Left lung (tissue), 10 donors: ENCODE data around the gene CIB2. TPM values are rescaled to one million over a fixed set of nuclear protein-coding genes. Genes with fewer than 3 reads are reported as not detected.

Source experiments
- ATAC-seq: fragments of 200-7000 bp; cut with Tn5 transposase; one replicate; pipeline ENCODE4 v1.9.1; 2020; ENCODE audit warnings: moderate library complexity
- DNase-seq, 4 donors: peaks; one replicate each; pipeline ENCODE4 v3.0.0-alpha.2; 2013 to 2020
- H3K27ac ChIP-seq, 2 donors: fragments of 200-600 bp; sonication (generic) in 1 of 2; one replicate each; pipeline versions ENCODE4 v1.5.0 to v1.8.0; 2020 to 2021
- H3K27me3 ChIP-seq, 2 donors: fragments of 200-600 bp; sonication (generic) in 1 of 2; one replicate each; pipeline versions ENCODE4 v1.5.0 to v1.8.0; 2020 to 2021
- H3K36me3 ChIP-seq, 2 donors: fragments of 200-600 bp; sonication (generic) in 1 of 2; one replicate each; pipeline versions ENCODE4 v1.5.0 to v1.8.0; 2020 to 2021
- H3K4me1 ChIP-seq, 2 donors: fragments of 200-600 bp; one replicate each; pipeline ENCODE4 v1.8.0; 2021
- H3K4me3 ChIP-seq, 2 donors: fragments of 200-600 bp; sonication (generic) in 1 of 2; one replicate each; pipeline versions ENCODE4 v1.5.0 to v1.8.0; 2020 to 2021; ENCODE audit warnings: mild to moderate bottlenecking in 1 of 2
- H3K9me3 ChIP-seq, 2 donors: fragments of 200-600 bp; sonication (generic) in 1 of 2; one replicate each; pipeline versions ENCODE4 v1.5.0 to v1.8.0; 2020 to 2021
- CTCF ChIP-seq, 2 donors: fragments of 200-600 bp; sonication (generic) in 1 of 2; IDR thresholded peaks; one replicate each; pipeline versions ENCODE4 v1.5.0 to v1.8.0; 2021; ENCODE audit warnings: antibody characterized with exemption in 2 of 2
- intact Hi-C, 2 donors: fragments of 100-400 bp; cut with DNase I; formaldehyde crosslinking; loops; one replicate each; pipeline versions ENCODE4 v1.11.2 to v1.14.2; 2022
- polyA plus RNA-seq, 6 donors: library from polyadenylated mRNA; unstranded; fragments of 120-200 nt; gene quantifications; one replicate each; pipeline ENCODE4 v1.2.1, GENCODE V29; 2013; ENCODE audit not compliant: insufficient read length in 6 of 6
- total RNA-seq, 2 donors: library from RNA; stranded (reverse); fragmentation: NEBNext Ultra II Directional; extraction: Animal tissue kit (Norgen Biotek cat#: 25700); gene quantifications; one replicate each; pipeline ENCODE4 v1.2.1, GENCODE V29; 2021
- donor health status: DM: no; HTN: yes; CAD: no.
- donor health status: DM: no; HTN: no; CAD: no.

The CIB2 gene
- total and polyA plus RNA-seq, 8 donors: 1.3 to 31.9 (median 23.2) TPM

DNA sequence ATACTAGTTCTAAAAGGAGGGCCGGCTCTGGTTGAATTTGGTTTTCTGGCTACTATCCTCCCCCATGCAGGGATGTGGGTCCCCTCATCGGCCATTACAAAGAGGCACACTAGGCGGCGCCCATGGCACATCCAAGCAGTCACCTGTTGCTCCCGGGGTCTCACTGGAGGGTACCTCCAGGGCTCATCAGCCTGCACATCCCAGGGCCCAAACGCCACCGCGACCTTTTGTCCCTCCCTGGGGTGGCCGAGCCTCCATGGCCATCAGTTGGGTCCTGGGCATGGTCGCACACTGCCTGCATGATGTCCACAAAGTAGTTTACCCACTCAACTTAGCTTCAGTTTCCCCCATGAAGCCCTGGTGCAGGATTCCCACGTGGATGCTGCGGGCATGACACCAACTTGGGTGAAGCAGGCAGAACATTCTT lies 46.2 kb upstream of the CIB2 start:
- peaks cover 0 to 4% of the 10 kb centered on the region in 2 donors for H3K36me3 ChIP-seq
- DNase-seq (peak in 1 of 4 donors; percentile 16), ATAC-seq (peak; percentile 60)
- TF ChIP-seq CTCF (IDR thresholded peaks at IDR 0.05): peak; percentile 22 to 49
- H3K27me3 ChIP-seq: peaks cover 0 to 4% of the 10 kb centered on the region in 2 donors
- intact Hi-C loops: no loop called here
- peaks cover 0 to 3% of the 10 kb centered on the region in 2 donors for H3K4me1 ChIP-seq
- no peak overlapping the region for H3K4me3 ChIP-seq
- H3K27ac ChIP-seq: no peak overlapping the region
- no peaks in the 10 kb centered on the region for H3K9me3 ChIP-seq

DNA sequence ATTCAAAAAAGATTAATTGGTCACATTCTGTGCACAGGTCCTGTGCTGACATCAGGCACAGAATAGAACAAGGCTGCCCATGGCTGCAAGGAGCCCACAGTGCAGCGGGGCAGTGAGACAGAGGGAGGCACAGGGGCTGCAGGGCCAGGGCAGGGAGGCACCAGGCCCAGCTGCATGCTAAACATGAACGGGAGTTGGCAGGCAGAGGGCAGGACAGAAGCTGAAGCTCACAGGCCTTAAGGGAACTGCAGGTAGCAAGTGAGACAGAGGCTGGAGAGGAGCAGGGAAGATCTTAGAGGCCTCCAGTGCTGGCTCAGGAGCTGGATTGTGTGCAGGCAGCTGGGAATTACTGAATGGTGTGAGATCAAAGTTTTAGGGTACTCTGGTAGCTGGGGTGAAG lies 44.1 kb upstream of the CIB2 start:
- Histone ChIP-seq H3K27ac (no peak overlapping the region), H3K4me1 (peaks cover 0 to 3% of the 10 kb centered on the region in 2 donors), H3K27me3 (peaks cover 0 to 4% of the 10 kb centered on the region in 2 donors), H3K4me3 (no peak overlapping the region), H3K36me3 (peaks cover 0 to 25% of the 10 kb centered on the region in 2 donors), H3K9me3 (no peaks in the 10 kb centered on the region)
- ATAC-seq (no peak), DNase-seq (no peak)
- intact Hi-C loops: no loop called here
- no peak for TF ChIP-seq CTCF (IDR thresholded peaks at IDR 0.05)

DNA sequence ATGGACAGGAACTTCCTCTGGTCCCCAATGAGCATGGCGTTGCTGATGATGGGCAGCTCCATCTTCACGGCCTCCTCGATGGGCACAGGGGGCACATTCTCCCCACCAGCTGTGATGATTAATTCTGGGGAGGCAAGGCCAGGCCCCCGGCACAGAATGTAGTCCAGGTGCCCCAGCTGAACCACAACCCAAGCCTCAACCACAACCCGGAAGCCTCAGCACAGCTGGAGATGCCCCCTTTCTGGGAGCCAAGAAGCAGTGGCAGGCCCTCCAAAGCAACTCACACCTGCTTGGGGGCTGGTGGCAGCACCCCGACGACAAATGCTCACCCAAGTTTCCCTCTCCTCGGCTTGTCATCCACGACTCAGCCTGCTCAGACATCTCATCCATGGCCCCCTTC lies 43.2 kb upstream of the CIB2 start:
- Histone ChIP-seq H3K4me3 (no peak overlapping the region), H3K27me3 (peaks cover 0 to 4% of the 10 kb centered on the region in 2 donors), H3K9me3 (no peaks in the 10 kb centered on the region), H3K27ac (no peak overlapping the region), H3K4me1 (peaks cover 0 to 3% of the 10 kb centered on the region in 2 donors), H3K36me3 (peaks cover 0 to 35% of the 10 kb centered on the region in 2 donors)
- TF ChIP-seq CTCF (IDR thresholded peaks at IDR 0.05): no peak
- ATAC-seq (no peak), DNase-seq (no peak)
- intact Hi-C loops: no loop called here

DNA sequence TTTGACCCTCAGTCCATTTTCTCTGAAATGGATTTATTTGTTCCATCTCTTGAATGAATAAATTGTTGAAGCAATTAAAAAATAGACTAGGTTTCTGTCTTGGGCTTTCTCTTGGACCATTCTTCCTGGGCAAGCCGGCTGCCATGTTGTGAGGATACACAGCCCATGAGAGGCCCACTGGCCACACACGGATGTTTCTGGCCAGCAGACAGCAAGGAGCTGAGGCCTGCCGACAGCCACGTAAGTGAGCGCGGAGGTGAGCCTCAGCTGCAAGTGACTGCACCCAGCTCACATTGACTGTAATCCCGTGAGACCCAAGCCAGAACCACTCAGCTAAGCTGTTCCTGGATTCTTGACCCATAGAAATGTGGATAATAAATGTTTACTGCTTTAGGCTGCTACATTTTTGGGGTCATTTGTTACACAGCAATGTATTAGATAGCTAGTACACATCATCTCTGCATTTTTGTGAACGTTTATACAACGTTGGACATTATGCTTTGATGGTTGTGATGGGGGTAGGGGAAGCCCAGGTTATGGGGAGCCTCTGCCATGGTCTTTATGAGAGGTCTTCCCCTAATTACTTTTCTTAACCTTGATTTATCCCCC lies 40.7 kb upstream of the CIB2 start:
- no peaks in the 10 kb centered on the region for H3K27me3 ChIP-seq
- TF ChIP-seq CTCF (IDR thresholded peaks at IDR 0.05): no peak
- peaks cover 0 to 3% of the 10 kb centered on the region in 2 donors for H3K4me1 ChIP-seq
- no peak overlapping the region for H3K4me3 ChIP-seq
- DNase-seq: no peak
- no peak for ATAC-seq
- peaks cover 0 to 59% of the 10 kb centered on the region in 2 donors for H3K36me3 ChIP-seq
- intact Hi-C loops: no loop called here
- no peak overlapping the region for H3K27ac ChIP-seq
- H3K9me3 ChIP-seq: no peaks in the 10 kb centered on the region

- peak; percentile 15 for ATAC-seq
- TF ChIP-seq CTCF (IDR thresholded peaks at IDR 0.05): no peak
- H3K4me1 ChIP-seq: peaks cover 0 to 3% of the 10 kb centered on the region in 2 donors
- H3K27me3 ChIP-seq: no peaks in the 10 kb centered on the region
- H3K27ac ChIP-seq: no peak overlapping the region
- intact Hi-C loops: no loop called here
- H3K4me3 ChIP-seq: no peak overlapping the region
- H3K9me3 ChIP-seq: no peaks in the 10 kb centered on the region
- peaks cover 0 to 68% of the 10 kb centered on the region in 2 donors for H3K36me3 ChIP-seq
- DNase-seq: no peak
Measured at GRCh38 chr15:78170848-78171773, 39.9 kb upstream of the CIB2 start.
